SK-N-SH treated with all-trans-retinoic acid at 6 μM for 48 hours (cell line): ENCODE results near the gene SH3RF1.

Experiments used
- ATAC-seq: fragments of 200-7000 bp; cut with Tn5 transposase; 3 replicates; pipeline ENCODE4 v1.9.1; 2020; ENCODE audit warnings: mild to moderate bottlenecking, moderate library complexity
- ARNTL ChIP-seq: fragments of 450-650 bp; formaldehyde crosslinking; IDR thresholded peaks from 2 replicates; pipeline ENCODE4 v1.5.0; 2020; ENCODE audit warnings: low read depth, mild to moderate bottlenecking, moderate library complexity, borderline replicate concordance
- CSDC2 ChIP-seq: fragments of 250-450 bp; sonication (Bioruptor Pico); IDR thresholded peaks from 2 replicates; pipeline ENCODE4 v1.5.0; 2020; ENCODE audit warnings: mild to moderate bottlenecking, moderate library complexity
- CSRNP3 ChIP-seq: fragments of 250-450 bp; sonication (Bioruptor Pico); IDR thresholded peaks from 2 replicates; pipeline ENCODE4 v1.5.1; 2021; ENCODE audit warnings: mild to moderate bottlenecking, moderate library complexity
- ESRRG ChIP-seq: fragments of 250-450 bp; sonication (Bioruptor Pico); IDR thresholded peaks from 2 replicates; pipeline ENCODE4 v1.6.1; 2021; ENCODE audit warnings: mild to moderate bottlenecking
- GLIS3 ChIP-seq: fragments of 250-450 bp; sonication (Bioruptor Pico); IDR thresholded peaks from 2 replicates; pipeline ENCODE4 v1.5.0; 2020; ENCODE audit warnings: mild to moderate bottlenecking, moderate library complexity
- ISL1 ChIP-seq: fragments of 250-450 bp; sonication (Bioruptor Pico); IDR thresholded peaks from 2 replicates; pipeline ENCODE4 v2.1.2; 2022; ENCODE audit warnings: mild to moderate bottlenecking, moderate library complexity
- OSR1 ChIP-seq: fragments of 250-450 bp; sonication (Bioruptor Pico); IDR thresholded peaks from 2 replicates; pipeline ENCODE4 v1.8.0; 2022; ENCODE audit warnings: moderate library complexity, mild to moderate bottlenecking, inconsistent platforms
- PATZ1 ChIP-seq: fragments of 250-450 bp; sonication (Bioruptor Pico); IDR thresholded peaks from 2 replicates; pipeline ENCODE4 v1.8.0; 2020; ENCODE audit warnings: mild to moderate bottlenecking, moderate library complexity, borderline replicate concordance
- POU6F1 ChIP-seq: fragments of 250-450 bp; sonication (Bioruptor Pico); IDR thresholded peaks from 2 replicates; pipeline ENCODE4 v1.8.0; 2021; ENCODE audit warnings: low read depth, mild to moderate bottlenecking, moderate library complexity, borderline replicate concordance
- PPARA ChIP-seq: fragments of 250-450 bp; sonication (Bioruptor Pico); IDR thresholded peaks from 2 replicates; pipeline ENCODE4 v1.5.0; 2020; ENCODE audit warnings: mild to moderate bottlenecking, borderline replicate concordance
- RARB ChIP-seq: fragments of 250-450 bp; sonication (Bioruptor Pico); IDR thresholded peaks from 2 replicates; pipeline ENCODE4 v1.8.0; 2021; ENCODE audit warnings: mild to moderate bottlenecking, moderate library complexity
- TCF4 ChIP-seq: fragments of 250-450 bp; sonication (Bioruptor Pico); IDR thresholded peaks from 2 replicates; pipeline ENCODE4 v1.8.0; 2021; ENCODE audit warnings: mild to moderate bottlenecking, moderate library complexity, borderline replicate concordance
- TOX ChIP-seq: fragments of 250-450 bp; sonication (Bioruptor Pico); IDR thresholded peaks from 2 replicates; pipeline ENCODE4 v1.8.0; 2021; ENCODE audit warnings: mild to moderate bottlenecking, moderate library complexity, borderline replicate concordance
- TSHZ2 ChIP-seq: fragments of 250-450 bp; sonication (Bioruptor Pico); IDR thresholded peaks from 2 replicates; pipeline ENCODE4 v1.5.0; 2020; ENCODE audit warnings: mild to moderate bottlenecking, moderate library complexity
- ZC3H10 ChIP-seq: fragments of 250-450 bp; sonication (Bioruptor Pico); IDR thresholded peaks from 2 replicates; pipeline ENCODE4 v1.5.1; 2021; ENCODE audit warnings: mild to moderate bottlenecking, moderate library complexity
- ZFP30 ChIP-seq: fragments of 450-650 bp; formaldehyde crosslinking; IDR thresholded peaks from 2 replicates; pipeline ENCODE4 v1.5.0; 2022; ENCODE audit warnings: mild to moderate bottlenecking, moderate library complexity
- ZNF565 ChIP-seq: fragments of 450-650 bp; formaldehyde crosslinking; conservative IDR thresholded peaks from 2 replicates; pipeline ENCODE4 v1.5.0; 2020; ENCODE audit warnings: low read depth, mild to moderate bottlenecking, moderate library complexity
- ZNF70 ChIP-seq: fragments of 450-650 bp; formaldehyde crosslinking; IDR thresholded peaks from 2 replicates; pipeline ENCODE4 v1.5.0; 2020; ENCODE audit warnings: mild to moderate bottlenecking, moderate library complexity
- ZNF8 ChIP-seq: fragments of 450-650 bp; formaldehyde crosslinking; IDR thresholded peaks from 2 replicates; pipeline ENCODE4 v1.5.0; 2020; ENCODE audit warnings: mild to moderate bottlenecking, moderate library complexity

Gene SH3RF1

DNA sequence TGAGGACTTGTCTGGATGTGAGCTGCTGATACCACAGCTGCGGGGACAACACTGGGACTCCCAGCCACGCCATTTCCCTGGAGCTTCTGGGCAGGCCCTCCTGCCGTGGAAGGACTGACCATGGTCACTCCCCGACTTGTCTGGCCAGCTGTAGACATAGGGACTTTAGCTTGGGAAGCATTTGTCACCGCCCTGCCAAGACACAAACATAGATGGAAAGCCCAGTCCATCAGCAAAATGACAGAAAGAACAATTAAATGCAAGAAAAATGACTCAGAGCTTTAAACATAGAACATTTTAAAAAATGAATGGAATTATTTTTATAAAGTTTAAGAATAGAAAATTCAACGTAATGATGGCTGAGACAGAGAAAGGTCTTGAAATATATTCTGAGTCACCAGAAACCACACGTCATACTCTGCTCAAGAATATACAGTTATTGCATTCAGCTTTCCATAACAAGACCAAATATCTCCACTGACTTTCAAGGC is 153.1 kb downstream of the SH3RF1 start:
- TF ChIP-seq POU6F1 (CRISPR knock-in tag) (no peak), ARNTL (CRISPR knock-in tag) (no peak), ZNF70 (CRISPR knock-in tag) (no peak), ISL1 (CRISPR knock-in tag) (no peak), ZNF8 (no peak), CSDC2 (CRISPR knock-in tag) (no peak)
- ATAC-seq = peak; percentile 63

DNA sequence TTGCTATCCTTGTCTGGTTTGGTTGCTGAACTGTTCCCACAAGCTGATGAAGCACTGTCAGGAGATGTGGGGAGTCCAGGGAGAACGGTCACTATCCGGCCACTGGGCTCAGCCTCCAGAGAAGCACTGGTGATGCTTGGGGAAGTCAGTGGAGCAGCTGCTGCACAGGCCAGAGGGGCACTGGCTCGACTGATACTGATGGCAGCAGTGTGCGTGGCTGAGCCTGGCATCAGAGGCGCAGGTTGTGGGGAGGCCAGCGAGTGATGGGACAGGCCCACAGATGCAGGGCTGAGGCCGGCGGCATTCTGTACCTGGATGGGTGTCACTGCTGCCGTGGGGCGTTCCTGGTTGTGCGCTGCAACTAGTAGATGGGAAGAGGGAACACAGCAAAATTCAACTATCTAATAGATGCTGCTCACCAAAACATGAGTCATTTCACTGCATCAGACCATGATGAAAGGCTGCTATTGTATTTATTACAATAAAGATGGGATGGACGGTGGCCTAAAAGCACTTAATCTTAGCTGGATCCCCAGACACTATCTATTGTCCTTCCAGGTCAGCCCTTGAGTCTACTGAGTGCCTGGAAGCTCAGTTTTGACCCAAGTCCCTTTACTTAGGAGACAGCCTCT is 154.4 kb downstream of the SH3RF1 start:
- TF ChIP-seq TOX (CRISPR knock-in tag) = no peak
- TF ChIP-seq ZNF8 = no peak
- no peak for TF ChIP-seq CSDC2 (CRISPR knock-in tag)
- no peak for TF ChIP-seq RARB (CRISPR knock-in tag)
- no peak for TF ChIP-seq PATZ1 (CRISPR knock-in tag)
- TF ChIP-seq POU6F1 (CRISPR knock-in tag) = no peak
- TF ChIP-seq TCF4 (CRISPR knock-in tag) = no peak
- no peak for TF ChIP-seq ZFP30
- no peak for TF ChIP-seq OSR1
- TF ChIP-seq ARNTL (CRISPR knock-in tag) = no peak
- no peak for TF ChIP-seq ZNF70 (CRISPR knock-in tag)
- no peak for TF ChIP-seq CSRNP3 (CRISPR knock-in tag)
- no peak for TF ChIP-seq TSHZ2 (CRISPR knock-in tag)
- no peak for TF ChIP-seq ZNF565
- no peak for TF ChIP-seq ZC3H10 (CRISPR knock-in tag)
- no peak for TF ChIP-seq ESRRG
- TF ChIP-seq ISL1 (CRISPR knock-in tag) = no peak
- no peak for TF ChIP-seq PPARA
- TF ChIP-seq GLIS3 (CRISPR knock-in tag) = no peak
- peak; percentile 54 for ATAC-seq

DNA sequence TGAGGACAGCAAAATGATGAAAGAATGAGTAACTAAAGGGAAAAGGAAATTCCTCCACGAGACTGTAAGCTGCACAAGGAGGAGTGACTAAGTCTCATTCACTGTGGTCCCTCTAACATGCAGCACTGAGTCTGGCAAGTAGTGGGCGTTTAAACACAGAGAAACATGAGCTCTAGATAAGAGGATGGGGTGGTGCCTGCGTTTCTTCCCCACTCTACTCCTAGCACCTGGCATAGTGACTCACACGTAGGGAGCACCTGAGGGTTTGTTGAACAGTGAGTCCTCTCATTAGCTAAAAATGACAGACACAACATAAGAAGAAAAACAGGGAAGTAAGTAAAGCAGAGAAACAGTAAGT is 154.9 kb downstream of the SH3RF1 start:
- ATAC-seq = peak; percentile 92
- no peak for TF ChIP-seq PPARA
- TF ChIP-seq, all 23 proteins: peak for 0
